Right ventricle myocardium inferior (tissue), 1 donor: ENCODE data around the gene TBC1D20. TPM values are rescaled to one million over a fixed set of nuclear protein-coding genes. Genes with fewer than 3 reads are reported as not detected.
A peak's percentile ranks its signal among the peaks of the same experiment; 100 is the strongest.

Source experiments
- ATAC-seq: fragments of 200-7000 bp; cut with Tn5 transposase; one replicate; pipeline ENCODE4 v1.9.1; 2020; ENCODE audit warnings: mild to moderate bottlenecking, moderate library complexity
- DNase-seq: peaks from one replicate; pipeline ENCODE4 v3.0.0; 2021; ENCODE audit errors: missing footprints
- intact Hi-C: fragments of 100-400 bp; cut with DNase I; formaldehyde crosslinking; loops from one replicate; pipeline ENCODE4 v1.11.0; 2022
- total RNA-seq: library from RNA; stranded (reverse); fragmentation: NEBNext Ultra II Directional; extraction: Animal tissue kit (Norgen Biotek cat#: 25700); gene quantifications from one replicate; pipeline ENCODE4 v1.2.1, GENCODE V29; 2021
- donor health status: DM: no; HTN: yes; CAD: no; lungs with severe emphysema.

The TBC1D20 gene
- total RNA-seq, 1 donor from 2014 or later = 25.2 TPM

DNA sequence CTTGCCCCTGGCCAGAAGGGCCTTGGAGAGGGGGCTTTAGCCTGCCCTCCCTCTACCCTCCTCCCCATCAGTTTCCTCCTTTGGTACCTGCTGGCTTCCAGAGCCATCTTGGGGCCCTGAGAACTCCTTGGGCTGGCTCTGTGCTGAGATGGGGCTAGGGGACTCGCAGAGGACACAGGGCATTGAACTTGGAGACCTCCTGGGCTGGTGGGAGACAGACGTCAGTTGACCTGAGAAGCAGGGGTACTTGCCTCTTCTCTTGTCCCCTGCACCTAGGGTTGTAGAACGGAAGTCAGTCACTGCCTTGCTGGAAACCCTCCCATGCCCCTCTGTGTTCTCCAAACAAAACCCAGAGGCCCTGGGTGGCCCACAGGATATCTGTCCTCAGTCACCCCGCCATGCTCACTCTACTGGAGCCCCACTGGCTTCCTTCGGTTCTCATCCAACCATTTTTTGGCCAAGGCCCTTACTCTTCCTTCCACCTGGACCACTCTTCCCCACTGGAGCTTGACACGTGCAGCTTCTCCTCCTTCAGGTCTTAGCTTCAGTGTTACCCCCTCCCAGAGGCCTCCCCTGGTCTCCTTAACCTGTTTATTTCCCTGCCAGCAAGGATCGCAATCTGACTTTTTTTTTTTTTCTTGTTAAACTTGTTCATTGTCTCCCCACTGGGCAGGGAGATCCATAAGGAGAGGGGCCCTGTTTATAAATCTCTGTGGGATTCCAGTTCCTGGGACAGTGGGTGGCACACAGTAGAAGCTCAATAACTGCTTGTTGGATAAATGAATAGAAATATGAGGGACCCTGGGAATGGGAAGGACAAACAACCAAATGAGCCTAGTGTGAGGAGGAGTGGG is 53.3 kb downstream of the TBC1D20 start:
- ATAC-seq (no peak), DNase-seq (no peak)
- intact Hi-C loops = loop anchor here (5.0 kb wide), 2 partner anchors 47 to 62 kb away; partner anchors contain the start of gene NRSN2

DNA sequence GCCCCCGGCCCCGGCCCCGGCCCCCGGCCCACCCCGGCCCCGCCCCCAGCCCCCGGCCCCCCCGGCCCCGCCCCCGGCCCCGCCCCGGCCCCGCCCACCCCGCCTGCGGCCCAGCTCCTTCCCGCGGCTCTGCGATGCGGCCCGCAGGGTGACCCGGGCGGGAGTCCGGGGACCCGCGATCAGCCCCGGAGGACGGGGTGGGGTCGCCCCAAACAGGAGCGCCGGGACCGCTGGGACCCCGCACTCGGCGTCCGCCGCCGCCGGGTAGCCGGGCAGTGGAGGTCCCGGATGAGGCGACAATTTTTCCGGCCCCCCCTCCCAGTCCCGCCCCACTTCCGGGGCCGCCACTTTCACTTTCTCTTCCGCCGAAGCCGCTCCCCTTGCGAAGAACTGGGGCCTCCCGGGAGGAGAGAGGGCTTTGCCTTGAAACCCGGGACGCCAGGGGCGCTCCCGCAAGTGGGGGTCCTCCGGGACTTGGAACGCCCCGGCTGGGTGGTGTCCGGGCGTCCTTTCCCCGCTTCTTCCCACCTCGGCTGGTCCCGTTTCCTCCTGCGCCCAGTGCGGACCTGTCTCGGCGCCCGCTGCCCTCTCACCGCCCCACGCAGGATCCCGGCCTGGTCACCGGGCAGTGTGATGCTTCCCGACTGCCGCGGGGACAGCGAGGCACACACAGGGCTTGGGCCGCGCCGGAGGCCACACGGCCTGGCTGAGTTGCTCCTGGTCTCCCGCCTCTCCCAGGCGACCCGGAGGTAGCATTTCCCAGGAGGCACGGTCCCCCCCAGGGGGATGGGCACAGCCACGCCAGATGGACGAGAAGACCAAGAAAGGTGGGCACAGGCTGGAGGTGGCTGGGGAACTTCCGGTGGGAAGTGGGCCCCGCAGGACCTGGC is 54.1 kb downstream of the TBC1D20 start, which contains the start of gene RBCK1:
RBCK1 (plus strand) TSS at position 347 of the 890 bp plus-strand sequence; CDS start at position 806, 459 bp downstream.
- DNase-seq = peak; percentile 92
- intact Hi-C loops = loop anchor here (5.0 kb wide), 2 partner anchors 46 to 61 kb away; partner anchors contain the start of gene NRSN2
- ATAC-seq = peak; percentile 93

DNA sequence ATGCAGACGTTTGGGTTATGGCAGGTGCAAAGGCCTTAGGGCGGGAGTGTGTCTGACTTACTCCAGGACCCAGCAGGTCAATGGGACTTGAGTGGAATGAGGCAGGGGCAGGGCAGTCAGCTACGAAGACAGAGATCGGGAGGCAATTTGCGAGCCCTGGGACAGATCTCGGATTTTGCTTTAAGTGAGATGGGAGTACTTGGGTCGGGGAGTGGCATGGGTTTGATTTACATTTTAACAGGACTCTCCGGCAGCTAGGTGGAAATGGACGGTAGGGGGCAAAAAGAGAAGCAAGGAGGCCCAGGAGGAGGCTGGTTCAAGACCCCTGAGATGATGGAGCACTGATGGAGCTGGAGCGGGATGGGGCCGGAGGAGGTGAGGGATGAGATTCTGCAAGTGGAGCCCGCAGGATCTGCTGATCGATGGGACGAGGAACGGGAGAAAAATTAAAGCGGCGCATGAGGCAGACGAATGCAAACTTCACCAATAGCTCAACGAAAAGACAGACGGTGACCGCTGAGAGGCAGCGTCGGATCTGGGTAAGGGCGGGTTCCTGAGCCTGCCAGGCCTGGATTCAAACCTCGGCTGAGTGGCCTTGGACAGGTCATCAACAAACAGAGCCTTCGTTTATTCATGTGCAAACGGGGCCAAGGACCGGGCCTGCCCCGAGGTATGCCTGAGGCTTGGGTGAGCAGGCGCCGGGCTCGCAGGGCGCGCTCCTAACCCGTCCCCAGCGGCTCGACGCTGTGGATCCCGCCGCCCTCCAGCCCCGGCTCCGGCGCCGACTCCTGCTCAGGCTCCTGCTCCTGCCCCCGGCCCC is 55.0 kb downstream of the TBC1D20 start:
- intact Hi-C loops = loop anchor here (5.0 kb wide), 2 partner anchors 45 to 60 kb away; partner anchors contain the start of gene NRSN2
- peak; percentile 79 for ATAC-seq
- peak; percentile 92 for DNase-seq

DNA sequence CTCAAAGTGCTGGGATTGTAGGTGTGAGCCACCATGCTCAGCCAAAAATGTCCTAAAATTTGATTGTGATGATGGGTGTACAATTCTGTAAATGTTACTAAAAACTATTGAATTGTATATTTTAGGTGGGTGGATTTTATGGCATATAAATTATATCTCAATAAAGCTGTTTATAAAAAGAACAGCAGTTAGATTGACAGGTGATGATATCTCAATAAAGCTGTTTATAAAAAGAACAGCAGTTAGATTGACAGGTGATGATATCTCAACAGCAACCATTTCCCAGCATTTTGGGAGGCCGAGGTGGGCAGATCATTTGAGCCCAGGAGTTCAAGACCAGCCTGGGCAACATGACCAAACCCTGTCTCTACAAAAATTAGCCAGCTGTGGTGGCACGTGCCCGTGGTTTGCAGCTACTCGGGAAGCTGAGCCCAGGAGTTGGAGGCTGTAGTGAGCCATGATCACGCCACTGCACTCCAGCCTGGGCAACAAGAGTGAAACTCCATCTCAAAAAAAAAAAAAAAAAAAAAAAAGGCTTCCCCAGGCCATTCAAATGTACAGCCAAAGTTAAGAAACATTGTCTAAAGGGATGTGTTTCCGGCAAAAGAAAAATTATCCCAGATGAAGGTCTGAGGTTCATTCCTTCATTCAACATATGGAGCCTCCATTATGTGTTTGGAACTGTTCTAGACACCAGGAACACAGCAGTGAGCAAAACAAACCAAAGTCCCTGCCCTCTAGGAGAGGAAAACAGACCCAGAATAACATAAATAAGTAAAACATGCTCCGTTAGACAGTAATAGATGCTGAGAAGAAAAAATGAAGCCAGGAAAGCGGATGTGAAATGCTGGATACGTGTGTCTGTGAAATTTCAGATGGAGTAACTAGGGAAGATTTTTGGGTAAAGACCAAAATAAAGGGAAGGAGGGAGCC is 55.9 kb downstream of the TBC1D20 start:
- intact Hi-C loops = loop anchor here (5.0 kb wide), 2 partner anchors 44 to 59 kb away; partner anchors contain the start of gene NRSN2
- DNase-seq = no peak
- no peak for ATAC-seq

DNA sequence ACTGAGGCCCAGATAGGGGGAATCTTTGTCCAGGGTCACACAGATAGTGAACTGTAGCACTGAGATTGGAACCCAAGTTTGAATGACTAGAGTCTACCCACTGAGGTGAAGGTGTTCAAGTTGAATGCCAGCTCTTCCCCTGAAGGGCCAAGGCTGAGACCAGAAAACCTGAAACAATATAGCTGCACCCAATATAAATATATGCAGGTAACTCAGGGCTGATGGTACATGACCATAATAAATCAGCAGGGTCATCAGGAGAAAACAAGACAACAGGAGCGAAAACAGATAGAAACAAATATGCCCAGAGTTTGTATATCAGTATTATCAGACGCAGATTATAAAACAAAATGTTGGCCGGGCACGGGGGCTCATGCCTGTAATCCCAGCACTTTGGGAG is 58.2 kb downstream of the TBC1D20 start:
- DNase-seq (no peak), ATAC-seq (no peak)
- intact Hi-C loops = no loop called here

DNA sequence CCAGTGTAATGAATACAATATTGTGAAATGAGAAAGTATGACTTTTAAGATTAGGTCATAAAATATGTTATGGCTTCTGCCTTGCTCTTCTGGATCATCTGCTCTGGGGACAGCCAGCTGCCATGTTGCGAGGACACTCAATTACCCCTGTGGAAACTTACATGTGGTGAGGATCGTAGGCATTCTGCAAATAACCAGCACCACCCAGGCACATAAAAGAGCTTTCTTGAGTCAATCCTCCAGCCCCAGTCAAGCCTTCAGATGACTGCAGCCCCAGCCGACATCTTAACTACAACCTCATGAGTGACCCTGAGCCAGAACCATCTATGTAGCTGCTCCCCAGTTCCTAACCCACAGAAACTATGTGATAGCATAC is 58.8 kb downstream of the TBC1D20 start:
- intact Hi-C loops = no loop called here
- no peak for ATAC-seq
- DNase-seq = no peak

DNA sequence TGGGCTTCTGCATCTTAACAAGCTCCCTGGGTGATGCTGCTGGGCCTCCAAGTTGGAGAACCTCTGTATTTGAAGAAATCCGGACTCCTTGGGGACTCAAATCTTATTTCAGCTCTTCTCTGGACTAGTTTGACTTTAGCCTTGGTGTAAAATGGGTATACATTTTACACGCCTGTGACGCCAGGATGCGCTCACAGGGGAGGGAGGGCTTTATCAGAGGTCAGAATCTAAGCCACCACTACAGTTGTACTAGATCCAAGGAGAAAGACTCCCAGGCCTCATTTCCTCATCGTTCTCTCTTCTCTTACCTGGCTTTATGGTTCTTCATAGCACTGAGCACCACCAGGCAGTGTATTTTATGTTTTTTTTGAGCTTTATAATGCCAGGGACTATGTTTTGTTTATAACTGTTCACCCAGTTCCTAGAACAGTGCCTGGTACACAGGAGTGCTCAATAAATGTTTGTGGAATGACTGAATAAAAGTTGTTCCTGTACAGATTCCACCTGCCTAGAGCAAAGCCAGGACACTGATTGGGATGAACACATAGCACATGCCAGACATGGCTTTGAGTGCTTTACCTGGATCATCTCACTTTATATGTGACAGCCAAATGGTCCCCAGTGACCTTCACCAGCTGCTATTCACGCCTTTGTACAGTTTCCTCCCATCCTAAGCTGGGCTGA is 59.3 kb downstream of the TBC1D20 start:
- intact Hi-C loops = no loop called here
- DNase-seq (no peak), ATAC-seq (no peak)

DNA sequence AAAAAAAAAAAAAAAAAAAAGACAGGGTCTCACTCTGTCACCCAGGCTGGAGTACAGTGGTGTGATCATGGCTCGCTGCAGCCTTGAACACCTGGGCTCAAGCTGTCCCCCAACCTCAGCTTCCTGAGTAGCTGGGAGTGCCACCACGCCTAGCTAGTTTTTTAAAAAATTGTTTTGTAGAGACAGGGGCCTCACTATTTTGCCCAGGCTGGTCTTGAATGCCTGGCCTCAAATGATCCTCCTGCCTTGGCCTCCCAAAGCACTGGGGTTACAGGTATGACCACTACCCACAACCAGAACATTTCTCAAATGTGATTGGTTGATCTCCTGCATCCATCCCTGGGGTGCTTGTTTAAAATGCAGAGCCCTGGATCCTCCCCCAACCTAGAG is 59.8 kb downstream of the TBC1D20 start:
- DNase-seq = no peak
- intact Hi-C loops = no loop called here
- no peak for ATAC-seq

DNA sequence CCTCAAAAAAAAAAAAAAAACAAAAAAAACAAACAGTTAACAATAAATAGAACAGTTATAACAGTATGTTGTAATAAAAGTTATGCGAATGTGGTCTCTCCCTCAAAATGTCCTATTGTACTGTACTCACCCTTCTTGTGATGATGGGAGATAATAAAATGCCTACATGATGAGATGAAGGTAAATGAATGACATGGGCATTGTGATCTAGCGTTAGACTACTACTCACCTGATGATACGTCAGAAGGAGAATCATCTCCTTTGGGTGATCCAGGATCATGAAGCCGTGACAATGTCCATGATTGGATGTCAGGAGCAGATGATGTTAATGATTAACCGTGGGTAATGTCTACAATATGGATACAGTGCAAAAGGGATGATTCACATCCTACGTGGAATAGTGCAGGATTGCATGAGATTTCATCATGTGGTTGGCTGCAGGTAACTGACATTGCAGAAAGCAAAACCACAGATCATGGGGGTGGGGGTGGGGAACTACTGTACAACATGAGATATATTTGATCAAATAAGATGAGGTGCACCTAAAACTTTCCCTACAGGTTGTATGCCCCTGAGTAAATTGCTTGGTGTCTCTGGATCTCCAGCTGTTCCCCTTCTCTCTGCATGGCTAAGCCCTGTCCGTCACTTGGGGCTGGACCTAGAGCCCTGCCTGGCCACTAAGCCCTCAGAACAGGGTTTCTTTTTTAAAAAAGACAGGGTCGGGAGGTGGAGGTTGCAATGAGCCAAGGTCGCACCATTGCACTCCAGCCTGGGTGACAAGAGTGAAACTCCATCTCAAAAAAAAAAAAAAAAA is 60.4 kb downstream of the TBC1D20 start:
- ATAC-seq = no peak
- intact Hi-C loops = no loop called here
- DNase-seq = no peak

DNA sequence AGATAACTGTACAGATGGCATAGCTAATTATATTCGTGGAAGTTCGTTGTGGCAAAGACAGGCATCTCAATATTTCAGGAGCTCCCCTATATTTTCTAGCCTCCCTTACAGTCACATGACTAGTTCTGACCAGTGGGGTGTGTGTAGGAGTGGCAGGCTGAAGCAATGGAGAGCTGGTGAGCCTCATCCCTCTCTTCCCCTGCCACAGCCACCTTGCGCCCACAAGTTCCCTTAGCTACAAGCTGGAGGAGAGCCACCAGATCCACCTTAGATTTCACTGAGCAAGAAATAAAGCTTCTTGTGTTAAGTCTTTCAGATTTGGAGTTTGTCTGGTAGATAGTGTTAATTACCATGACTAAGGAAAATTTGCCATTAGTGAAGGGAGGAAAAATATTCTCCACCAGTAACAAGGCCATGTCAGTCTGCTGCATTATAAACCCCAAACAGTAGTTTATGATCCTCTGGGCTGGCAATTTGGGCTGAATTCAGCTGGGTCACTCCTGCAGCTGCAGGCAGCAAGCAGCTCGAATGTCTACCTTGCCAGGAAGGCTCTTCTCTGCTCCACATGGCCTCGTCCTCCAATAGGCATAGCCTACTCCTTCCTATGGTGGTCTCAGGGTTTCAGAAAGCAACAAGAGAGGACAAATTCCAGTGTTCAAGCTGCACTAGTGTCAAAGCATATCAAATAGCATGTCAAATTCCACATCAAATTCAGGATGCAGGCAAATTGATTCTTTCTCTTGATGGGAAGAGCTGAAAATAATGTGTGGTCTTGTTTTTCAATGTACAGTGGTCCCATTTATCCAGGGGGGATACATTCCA is 61.7 kb downstream of the TBC1D20 start:
- no peak for DNase-seq
- intact Hi-C loops = no loop called here
- ATAC-seq = no peak

DNA sequence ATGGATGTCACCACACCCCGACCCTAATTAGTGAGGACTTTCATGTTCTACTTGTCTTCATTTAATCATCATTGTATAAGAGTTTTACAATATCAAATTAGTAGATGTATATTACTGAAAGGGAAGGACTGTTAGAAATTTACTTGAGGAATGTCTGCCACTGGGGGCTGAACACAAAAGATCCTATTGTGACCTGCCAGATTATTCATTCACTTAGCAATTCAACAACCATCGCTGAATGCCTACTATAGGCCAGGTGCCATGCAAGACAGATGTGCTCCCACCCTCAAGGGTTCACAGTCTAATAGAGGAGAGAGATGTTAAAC is 62.2 kb downstream of the TBC1D20 start:
- intact Hi-C loops = no loop called here
- ATAC-seq (no peak), DNase-seq (no peak)

DNA sequence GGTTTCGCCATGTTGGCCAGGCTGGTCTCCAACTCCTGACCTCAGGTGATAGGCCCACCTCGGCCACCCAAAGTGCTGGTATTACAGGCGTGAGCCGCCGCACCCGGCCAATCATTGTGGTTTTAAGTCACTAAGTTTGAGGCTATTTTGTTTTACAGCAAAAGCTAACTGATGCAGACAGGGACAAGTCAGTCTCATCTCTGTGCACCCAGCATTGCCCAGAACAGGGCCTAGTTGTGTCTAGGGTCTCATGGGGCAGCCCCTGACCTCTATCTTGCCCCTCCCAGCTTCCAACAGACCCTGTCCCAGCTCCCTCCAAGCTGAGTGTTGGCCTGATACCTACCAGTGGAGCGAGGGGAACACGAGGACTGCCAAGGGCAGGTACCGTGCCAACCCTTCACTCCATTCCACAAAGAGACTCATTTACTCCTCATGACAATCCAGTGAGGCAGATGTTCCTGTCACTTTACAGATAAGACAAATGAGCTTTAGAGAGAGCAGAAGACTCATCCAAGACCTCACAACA is 63.1 kb downstream of the TBC1D20 start:
- DNase-seq = no peak
- intact Hi-C loops = no loop called here
- ATAC-seq = no peak

DNA sequence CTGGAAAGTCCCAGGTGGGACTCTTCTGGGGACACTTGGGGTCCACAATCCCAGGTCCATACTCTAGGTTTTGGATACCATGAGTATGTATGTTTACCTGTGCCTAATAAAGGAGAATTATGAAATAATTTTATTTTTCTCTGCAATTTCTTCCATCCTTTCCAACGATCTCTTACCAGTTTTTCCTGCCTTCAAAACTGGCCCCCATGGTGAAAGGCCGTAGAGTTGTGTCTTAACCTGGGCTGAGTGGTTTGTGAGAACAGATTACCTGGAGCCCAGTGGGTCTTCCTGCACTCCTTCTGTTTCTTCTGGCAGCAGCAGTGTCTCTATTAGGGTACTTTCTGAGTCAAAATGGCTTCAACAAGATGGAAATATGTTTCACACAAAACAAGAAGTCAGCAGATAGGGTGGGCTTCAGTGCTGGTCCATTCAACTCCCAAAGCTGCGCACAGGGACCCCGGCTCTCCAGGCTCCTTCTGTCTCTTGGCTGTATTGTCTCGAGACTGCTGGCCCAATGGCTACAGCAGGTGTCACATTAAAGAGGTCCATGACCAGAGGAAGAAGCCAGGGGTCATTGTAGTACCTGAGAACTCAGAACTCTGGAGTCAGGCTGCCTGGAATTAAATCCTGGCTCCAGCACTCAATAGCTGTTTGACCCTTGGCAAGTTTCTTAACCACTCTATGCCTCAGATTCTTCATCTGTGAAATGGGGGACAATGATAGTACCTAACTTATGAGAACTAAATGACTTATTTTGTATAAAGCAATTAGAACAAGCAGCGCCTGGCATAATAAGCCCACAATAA is 64.7 kb downstream of the TBC1D20 start:
- intact Hi-C loops = no loop called here
- ATAC-seq = no peak
- no peak for DNase-seq

DNA sequence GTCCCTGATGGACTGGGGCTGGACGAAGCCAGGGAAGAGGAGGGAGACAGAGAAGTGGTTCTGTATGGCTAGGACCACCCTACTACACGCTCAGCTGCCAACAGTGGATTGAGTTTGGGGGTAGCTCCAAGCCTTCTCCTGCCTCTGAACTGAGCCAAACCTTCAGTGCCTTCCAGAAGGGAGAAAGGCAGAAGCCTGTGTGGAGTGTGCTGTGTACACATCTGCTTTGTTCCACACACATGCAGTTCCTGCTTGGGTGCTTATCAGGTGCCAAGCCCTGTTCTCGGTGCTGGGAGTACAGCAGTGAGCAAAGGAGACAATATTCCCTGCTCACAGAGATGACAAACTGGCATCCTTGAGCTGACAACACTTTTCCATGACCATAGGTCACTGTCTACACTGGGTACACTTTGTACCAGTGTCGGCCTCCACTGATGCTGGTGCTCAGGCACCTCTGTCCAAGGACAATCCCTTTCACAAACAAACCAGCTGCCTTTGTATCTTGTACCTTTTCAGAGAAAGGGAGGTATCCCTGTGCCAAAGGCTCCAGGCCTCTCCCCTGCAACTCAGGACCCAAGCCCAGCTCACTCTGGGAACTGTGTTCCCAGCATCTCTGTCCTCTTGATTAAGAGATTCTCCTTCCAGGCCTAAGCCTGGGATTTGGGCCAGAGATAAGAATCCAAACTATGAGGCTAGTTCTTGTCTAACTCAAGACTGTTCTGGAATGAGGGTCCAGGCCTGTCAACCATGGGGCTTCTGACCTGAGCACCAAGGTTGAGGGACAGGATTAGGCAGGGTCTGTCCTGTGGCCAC is 65.5 kb downstream of the TBC1D20 start:
- no peak for DNase-seq
- intact Hi-C loops = no loop called here
- no peak for ATAC-seq
